Measurements from ENCODE around the gene SARDH.

SARDH gene

DNA sequence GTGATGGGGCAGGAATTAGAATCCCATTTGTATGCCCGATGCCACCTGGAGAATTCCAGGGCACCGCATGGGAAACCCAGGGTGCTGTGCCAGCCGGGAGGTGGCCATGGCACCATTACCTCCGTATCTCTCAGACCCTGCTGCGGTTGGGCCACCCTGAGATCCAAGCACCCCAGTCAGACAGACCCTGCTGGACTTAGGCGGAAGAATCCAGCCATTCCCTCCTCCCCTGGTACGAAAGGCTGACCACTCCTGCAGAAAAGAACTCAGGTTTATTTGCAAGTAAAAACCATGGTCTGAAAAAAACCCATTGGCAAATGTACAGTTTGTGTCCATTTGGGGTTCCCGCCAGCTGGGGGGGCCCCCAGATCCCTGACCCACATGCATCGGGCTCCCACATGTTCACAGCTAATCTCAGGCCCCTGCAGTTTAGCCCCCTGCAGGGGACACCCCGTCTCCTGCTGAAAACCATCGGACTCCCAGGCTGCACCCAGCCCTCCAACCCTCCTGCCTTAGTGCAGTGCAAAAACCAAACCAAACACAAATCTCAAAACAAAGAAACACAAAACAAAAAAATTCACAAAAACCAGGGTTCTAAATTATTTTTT lies 23.6 kb upstream of the SARDH start:
- Histone ChIP-seq H3K27ac (no peak overlapping the region), H3K4me3 (no peak overlapping the region)
- TF ChIP-seq, protein P1, sequence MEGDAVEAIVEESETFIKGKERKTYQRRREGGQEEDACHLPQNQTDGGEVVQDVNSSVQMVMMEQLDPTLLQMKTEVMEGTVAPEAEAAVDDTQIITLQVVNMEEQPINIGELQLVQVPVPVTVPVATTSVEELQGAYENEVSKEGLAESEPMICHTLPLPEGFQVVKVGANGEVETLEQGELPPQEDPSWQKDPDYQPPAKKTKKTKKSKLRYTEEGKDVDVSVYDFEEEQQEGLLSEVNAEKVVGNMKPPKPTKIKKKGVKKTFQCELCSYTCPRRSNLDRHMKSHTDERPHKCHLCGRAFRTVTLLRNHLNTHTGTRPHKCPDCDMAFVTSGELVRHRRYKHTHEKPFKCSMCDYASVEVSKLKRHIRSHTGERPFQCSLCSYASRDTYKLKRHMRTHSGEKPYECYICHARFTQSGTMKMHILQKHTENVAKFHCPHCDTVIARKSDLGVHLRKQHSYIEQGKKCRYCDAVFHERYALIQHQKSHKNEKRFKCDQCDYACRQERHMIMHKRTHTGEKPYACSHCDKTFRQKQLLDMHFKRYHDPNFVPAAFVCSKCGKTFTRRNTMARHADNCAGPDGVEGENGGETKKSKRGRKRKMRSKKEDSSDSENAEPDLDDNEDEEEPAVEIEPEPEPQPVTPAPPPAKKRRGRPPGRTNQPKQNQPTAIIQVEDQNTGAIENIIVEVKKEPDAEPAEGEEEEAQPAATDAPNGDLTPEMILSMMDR (IDR thresholded peaks at IDR 0.05): no peak
- peak; percentile 66 for DNase-seq (ENCODE audit: low spot score)

DNA sequence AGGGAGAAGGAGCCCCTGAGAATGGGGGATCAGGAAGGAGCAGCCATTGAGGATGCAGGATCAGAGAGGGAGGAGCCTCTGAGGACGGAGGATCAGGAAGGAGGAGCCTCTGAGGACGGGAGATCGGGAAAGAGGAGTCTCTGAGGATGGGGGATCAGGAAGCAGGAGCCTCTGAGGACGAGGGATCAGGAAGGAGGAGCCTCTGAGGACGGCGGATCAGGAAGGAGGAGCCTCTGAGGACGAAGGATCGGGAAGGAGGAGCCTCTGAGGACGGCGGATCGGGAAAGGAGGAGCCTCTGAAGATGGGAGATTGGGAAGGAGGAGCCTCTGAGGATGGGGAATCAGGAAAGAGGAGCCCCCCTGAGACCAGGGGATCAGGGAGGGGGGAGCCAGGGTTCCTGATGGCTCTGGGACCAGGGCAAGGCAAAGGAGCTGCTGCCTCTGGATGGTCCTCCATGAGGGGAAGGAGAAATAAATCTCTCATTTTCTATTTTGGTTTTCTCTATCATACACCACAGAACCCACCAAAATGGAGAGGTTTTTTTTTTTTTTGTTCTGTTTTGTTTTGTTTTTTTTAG lies 22.6 kb upstream of the SARDH start:
- Histone ChIP-seq H3K27ac (no peak overlapping the region), H3K4me3 (no peak overlapping the region)
- TF ChIP-seq, protein P1 (IDR thresholded peaks at IDR 0.05): no peak
- DNase-seq (ENCODE audit: low spot score): no peak

DNA sequence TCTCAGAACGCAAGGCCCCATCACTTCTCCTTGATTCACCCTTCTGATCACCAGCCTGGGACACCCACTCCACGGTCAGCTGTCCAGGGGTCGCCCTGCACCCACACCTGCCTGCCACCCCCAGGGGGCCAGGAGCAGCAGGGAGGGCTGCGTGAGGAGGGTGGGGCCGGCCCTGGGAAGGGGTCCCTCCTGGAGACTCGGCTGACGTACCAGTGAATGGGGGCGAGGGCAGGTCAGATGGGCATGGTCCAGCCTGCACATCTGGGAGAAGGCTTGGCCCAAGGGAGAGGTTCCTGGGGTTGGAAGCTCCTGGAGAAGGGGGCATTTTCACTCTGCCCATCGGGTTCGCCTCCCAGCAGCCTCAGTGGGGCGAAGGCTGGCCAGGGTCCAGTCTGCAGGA lies 21.8 kb upstream of the SARDH start:
- peak; percentile 43 for DNase-seq (ENCODE audit: low spot score)
- TF ChIP-seq, protein P1 (IDR thresholded peaks at IDR 0.05): no peak

DNA sequence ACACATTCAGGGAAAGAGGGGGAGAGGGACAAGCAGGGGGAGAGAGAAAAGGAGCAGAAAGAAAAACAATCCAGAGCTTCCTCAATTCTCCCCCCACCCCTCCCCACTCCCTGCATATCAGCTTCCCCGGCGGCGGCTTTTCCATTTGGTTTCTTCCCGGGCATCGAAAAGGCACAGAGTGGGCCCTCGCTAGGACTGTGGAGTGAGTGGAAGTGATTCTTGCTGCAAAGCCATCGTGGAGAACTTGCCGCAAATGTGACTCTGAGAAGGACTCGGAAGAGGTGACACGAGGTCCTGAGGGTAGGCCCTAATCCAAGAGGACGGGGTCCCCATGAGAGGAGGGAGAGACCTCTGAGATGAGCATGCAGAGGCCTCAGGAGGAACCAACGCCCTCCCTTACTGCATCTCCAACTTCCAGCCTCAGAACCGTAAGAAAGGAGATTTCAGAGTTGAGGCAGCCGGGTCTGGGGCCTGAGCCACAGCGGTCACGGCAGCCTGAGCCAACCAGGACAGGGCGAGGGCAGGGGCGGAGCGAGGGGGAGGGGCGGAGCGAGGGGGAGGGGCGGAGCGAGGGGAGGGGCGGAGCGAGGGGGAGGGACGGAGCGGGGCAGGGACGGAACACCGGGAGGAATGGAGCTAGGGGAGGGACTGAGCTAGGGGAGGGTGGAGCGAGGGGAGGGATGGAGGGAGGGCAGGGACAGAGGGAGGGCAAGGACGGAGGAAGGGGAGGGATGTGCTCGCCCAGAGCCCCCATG lies 21.2 kb upstream of the SARDH start:
- no peak overlapping the region for H3K4me3 ChIP-seq
- TF ChIP-seq, protein P1 (IDR thresholded peaks at IDR 0.05): no peak
- H3K27ac ChIP-seq: no peak overlapping the region
- peak; percentile 72 for DNase-seq (ENCODE audit: low spot score)

More for the DNA sequence above, 21.8 kb upstream of the SARDH start:
- Histone ChIP-seq H3K4me3 (no peak overlapping the region), H3K27ac (no peak overlapping the region)

DNA sequence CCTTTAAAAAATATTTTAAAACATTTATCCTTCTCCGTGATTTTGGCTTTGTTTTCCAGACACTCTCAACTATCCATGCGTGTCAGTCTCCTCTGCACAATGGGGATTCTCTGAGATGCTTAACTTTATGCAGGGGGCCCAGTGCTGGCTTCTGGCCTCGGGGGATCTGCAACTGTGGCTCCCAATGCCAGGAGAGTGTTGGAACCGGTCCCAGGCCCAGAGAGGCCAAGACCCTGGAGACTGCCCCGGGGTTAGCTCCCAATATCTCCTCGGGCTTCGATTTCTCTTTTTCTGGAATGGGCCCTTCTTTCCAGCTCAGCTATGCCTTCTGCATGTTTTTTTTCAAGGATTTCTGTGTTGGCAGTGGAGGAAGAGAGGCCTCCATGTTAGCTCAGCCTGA lies 20.1 kb upstream of the SARDH start:
- TF ChIP-seq, protein P1 (IDR thresholded peaks at IDR 0.05): no peak
- Histone ChIP-seq H3K4me3 (no peak overlapping the region), H3K27ac (no peak overlapping the region)
- peak; percentile 61 for DNase-seq (ENCODE audit: low spot score)

DNA sequence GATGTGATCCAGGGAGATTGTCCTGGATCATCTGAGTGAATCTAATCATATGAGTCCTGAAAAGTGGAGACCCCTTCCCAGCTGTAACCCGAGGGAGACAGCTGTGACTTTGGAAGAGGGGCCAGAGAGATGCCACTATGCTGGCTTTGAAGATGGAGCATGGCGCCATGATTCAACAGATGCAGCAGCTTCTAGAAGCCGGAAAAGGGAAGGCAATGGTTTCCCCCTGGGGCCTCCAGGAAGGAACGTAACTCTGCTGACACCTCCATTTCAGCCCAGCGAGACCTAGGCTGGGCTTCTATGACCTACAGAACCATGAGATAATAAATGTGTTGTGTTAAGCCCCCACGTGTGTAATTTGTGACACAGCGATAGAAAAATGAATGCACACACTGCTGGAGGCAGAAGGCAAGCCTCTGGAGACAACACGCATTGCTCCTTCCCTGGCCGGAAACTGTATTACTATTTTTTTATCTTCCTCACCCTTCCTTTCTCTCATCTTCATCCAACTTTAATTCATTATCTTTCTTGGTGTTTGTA lies 16.6 kb upstream of the SARDH start:
- TF ChIP-seq, protein P1 (IDR thresholded peaks at IDR 0.05): no peak
- Histone ChIP-seq H3K4me3 (no peak overlapping the region), H3K27ac (no peak overlapping the region)
- DNase-seq (ENCODE audit: low spot score): peak; percentile 40

Data from coronary artery (tissue), 2 donors.